GM21360 (cell line): Measurements from ENCODE around the gene MYH9.

Experiments used
- ATAC-seq: cut with Tn5 transposase; IDR thresholded peaks from one replicate; pipeline ENCODE4 v1.9.1; 2021; ENCODE audit warnings: mild to moderate bottlenecking, moderate library complexity; ENCODE audit not compliant: unreplicated experiment

MYH9 gene

DNA sequence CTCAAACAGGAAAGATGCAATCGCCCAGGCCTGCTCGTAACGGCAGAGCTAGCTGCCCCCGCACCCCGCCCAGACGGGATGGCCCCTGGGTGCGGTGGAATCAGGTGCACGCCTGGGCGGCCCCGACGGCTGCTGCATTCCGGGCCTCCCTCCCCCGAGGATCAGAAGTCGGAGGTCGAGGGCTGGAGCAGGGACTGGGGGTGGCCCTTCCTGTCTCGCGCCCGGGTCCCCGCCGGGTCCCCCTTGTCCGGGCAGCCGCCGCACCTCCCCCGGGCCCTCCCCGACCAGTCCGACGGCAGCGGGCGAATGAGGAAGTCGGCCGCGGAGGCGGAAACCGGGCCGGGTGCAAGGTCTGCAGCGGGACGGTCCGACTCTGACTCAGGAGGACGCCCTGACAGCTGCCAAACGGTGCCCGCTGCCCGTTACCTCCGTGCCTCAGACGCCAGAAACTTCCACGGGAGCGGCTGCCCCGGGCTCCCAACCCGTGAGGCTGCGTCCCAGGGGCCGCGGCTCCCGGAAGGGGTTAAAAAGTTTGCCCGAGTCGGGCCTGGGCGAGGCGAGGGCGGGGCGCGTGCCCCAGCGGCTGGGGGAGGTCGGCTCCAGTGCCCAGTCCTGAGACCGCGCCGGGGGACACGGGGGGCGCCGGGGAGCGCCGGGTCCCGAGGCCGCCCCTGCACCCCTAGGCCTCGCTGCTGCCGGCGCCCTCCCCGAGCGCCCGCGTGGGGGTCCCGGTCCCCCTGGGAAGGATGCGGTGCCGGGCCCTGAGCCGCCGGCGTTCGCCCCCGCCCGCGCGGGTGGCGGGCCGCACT is 663 bp downstream of the MYH9 start:
- ATAC-seq = peak; percentile 22

DNA sequence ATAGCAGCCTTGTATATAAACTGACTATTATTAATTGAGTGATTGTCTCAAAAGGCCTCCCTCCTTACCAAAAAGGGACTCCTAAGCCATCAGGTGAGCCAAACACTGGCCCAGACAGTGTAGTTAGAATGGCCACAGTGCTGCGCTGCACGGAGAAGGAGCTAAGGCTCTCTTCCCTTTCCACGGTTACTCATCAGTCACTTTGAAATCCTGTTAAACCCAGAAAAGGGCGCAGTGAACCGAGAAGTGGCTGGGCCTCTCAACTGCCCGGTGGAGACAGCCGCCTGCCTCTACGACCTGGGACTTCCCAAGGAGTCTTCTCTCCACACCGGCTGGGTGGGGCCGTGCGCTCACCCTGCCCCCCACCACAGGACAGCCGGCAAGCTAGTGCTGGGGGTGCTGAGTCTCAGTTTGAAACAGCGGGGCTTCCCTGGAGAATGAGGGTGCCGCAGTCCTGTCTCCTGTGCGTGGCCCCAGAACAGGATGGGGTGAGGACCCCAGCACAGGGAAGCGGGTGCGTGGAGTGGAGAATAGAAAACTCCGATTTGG is 1.3 kb downstream of the MYH9 start:
- ATAC-seq = peak; percentile 31

DNA sequence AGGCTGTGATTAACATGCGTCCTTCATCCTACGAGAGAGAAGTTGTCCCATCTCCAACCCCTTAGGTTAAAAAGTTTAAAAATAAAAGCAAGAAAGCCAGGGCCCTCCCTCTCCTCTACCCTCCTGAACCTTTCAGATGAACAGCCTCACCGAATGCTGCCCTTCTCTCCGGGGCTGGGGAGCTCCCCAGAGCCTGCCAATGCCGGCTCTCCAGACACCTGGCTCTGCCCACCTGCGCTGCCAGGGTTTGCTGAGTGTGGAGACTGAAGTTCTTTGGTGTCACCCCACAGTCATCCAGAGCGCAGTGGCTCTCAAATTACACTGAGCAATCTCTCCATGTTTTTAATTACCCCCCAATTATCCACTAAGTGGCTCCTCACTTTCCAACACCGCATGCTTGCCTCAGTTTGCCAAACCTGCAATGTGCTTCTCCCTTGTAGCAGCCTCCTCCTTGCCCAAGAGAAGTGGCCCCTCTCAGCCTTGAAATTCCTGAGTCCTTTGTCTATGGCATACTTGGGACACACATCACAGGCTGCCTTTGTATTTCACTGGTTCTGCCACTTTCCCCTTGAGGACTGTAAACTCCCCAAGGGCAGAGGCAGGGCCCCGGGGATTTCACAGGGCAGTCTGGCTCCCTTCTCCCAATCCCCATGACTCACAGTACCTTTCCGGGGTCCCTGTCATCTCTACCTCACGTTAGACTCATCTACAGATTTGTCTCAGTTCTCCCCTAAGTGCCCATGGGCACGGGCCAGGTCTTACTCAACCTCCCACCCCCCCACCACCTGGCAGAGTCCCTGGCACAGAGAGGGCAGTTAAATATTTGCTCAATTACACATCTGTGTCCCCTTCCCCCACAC is 2.0 kb downstream of the MYH9 start:
- no peak for ATAC-seq

DNA sequence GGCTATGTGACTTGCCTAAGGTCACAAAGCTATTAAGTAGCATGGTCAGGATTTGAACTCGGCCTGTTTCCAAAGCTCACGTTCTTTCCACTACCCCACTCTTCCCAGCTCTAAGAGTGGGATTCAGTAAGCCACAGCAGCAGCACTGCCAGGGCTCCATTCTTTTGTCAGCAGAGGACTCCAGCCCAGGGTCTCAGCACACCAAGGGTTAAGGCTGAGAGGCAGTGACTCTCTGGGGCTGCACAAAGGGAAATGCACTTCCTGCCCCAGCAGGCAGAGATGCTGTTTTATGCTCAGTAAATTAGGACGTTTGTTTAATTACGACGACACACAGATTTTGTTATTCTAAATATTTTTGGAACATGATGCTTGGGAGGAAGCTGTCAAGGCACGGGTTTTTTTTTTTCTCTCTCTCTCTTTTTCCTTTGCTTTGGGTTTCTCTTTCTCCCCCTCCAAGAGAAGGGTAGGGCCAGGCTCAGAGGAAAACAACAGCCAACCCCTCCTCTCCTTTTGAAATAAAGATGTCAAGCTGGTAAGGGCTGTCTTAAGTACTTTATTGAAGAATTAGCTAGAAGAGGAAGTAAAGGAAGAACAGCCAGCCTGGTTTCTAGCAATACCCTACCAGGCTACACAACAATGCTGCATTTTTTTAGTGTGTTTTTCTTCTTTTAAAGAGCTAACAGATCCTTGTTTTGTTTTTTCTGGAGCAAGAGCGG is 2.8 kb downstream of the MYH9 start:
- no peak for ATAC-seq

DNA sequence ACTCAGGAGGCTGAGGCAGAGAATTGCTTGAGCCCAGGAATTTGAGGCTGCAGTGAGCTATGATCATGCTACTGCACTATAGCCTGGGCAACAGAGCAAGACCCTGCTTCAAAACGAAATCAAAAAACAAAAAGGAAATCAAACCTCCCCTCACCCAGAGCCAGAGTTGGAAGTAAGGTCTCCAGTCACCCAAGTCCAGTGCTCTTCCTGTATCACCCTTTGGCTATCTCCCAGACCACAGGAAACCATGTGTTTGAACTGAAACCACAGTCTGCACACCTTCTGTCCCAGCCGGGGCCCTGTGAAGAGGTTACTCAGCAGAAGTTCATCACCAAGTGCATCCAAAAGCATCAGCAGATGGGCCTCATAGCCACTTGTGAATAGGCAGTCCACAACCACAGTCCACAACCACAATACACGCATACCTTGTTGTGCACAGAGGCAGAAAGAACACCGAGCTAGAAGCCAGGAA is 4.6 kb downstream of the MYH9 start:
- no peak for ATAC-seq

DNA sequence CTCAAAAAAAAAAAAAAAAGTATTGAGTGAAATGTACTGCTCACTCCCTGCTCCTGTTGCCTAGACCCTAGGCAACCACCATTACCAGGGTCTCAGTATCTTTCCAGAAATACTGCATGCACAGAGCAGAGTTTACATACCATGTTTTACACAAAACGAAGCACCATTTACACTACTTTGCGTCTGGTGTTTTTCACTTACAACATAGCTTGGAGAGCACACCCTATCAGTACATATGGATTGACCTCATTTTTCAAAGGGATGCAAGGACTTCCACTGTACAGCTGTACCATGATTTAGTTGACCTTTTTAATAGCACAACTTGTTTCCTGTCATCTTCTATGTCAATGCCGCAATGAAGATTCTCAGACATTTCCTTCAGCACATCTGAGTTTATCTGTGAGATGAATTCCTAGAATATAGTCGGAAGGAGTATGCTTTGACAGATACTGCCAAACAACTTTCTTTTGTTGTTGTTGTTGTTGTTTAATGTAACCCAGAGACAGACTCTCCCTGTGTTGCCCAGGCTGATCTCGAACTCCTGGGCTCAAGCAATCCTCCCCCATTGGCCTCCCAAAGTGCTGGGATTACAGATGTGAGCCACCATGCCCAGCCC is 6.1 kb downstream of the MYH9 start:
- no peak for ATAC-seq

DNA sequence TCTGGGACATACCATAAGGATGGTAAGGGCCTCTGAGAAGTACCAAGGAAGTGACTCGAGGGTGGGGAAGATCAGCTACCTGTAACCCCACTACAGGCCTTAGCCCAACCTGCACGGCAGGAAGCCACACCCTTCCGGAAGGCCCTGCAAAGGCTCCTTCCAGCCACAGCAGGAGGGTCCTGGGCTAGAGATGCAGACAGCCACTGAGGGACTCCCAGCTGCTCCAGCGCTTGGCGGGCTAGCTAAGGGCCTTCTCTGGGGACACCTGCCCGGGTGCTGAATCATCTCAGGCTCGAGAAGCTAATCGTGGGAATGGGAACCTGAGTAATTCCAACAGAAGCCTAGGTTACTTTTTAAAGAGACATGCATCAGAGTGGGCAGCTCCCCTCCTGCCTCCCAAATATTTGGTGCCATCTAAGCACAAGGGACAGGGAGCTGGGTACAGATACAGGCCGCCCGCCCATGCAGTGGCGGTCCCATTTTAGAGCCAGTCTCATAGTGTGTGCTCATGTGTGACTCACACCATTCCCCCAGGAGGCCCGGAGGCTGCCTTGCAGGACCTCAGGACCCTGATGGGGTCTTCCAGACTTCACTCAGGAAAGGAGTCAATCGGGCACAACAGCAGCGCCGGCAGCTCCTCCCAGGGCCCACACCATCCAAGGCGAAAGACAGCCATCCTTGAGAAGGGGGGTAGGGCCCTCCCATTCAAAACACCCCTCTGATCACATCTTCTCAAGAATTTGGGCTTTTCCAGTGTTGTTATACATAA is 8.0 kb downstream of the MYH9 start:
- ATAC-seq = no peak

DNA sequence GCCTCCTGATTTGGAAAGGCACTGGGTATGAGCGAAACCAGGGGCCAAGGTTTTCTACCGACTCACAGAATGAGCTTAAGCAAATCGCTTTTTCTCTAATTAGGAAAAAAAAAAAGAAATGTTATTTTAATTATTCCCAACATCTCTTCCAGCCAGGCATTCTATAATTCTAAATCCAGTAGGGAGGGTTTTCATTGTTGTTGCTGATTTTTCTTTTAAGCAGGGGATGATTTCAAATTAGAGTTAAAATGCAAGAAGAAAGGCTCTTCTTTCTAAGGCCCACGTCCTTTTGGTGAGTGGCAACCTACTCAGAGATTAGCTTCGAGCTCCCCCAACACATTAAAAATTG is 8.9 kb downstream of the MYH9 start:
- ATAC-seq = no peak

DNA sequence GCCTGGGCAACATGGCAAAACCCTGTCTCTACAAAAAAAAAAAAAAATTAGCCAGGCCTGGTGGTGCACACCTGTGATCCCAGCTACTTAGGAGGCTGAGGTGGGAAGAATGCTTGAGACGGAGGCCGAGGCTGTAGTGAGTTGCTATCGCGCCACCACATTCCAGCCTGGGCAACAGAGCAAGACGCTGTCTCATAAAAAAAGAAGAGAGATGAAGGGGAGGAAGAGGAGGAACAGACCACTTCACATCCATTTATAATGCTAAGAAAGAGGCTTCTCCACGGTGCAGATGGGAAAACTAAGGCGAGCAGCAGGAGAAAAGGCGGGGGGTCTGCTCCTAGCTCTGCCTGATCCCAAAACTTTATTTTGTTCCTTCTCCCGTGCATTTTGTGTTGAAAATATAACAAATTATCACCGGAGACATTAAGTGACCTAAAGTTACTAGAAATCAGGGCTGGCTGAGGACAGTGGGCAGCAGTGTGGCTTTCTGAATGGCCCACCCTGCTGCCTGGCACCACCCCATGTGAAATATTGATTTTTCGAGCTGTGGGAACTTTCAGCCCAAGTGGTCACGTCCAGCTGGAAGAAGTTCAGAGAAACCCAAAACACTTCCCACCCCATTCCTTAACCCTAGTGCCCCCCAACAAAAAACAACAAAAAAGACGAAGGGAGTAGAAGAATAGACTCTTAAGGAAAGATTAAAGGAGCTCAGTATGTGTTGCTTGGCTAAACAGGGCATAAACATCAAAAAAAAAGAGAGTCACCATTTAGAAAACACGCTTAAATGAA is 9.5 kb downstream of the MYH9 start:
- no peak for ATAC-seq

DNA sequence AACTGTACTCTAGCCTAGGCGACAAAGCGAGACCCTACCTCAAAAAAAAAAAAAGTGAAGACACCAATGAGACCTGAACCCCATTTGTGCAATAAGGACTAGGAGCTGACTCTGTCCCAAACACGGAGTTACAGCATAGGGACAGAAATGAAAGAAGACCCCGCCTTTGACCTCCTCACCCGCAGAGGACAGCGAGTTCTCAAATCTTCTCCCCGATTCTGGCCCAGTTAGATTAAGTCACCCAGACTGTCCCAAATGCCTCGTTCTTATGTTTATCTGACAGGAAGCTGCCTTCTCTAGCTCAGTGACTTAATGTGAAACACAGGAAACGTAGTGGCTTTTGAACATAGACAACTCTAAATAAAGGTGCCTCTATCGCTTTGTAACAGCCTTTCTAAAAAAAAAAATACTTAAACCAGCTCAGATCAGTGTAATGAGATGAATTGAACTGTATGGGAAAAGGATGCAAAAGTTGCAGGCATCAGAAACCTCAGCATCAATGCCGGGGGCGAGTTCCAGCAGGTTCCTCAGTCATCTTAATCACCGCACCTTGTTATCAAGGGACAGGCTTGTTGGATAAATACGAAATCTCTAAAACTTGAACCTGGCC is 10.6 kb downstream of the MYH9 start:
- ATAC-seq = no peak

DNA sequence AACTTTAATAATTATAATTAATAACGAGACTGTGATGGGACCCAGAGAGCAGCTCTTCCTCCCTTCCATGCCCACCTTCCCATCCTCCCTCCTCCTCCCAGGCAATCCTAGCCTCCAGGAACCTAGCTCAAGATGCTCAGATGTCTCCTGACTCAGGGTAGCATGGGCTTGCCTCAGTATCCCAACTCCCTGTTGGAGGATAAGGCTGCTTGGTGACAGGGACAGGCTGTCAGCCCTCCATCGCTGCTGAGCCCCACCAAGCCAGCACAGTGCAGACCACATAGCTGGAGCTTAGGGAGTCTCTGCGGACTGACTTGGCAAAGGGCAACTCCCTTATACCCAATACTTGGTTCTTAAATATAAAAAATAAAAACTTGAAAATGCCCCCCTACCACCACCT is 11.5 kb downstream of the MYH9 start:
- ATAC-seq = no peak

DNA sequence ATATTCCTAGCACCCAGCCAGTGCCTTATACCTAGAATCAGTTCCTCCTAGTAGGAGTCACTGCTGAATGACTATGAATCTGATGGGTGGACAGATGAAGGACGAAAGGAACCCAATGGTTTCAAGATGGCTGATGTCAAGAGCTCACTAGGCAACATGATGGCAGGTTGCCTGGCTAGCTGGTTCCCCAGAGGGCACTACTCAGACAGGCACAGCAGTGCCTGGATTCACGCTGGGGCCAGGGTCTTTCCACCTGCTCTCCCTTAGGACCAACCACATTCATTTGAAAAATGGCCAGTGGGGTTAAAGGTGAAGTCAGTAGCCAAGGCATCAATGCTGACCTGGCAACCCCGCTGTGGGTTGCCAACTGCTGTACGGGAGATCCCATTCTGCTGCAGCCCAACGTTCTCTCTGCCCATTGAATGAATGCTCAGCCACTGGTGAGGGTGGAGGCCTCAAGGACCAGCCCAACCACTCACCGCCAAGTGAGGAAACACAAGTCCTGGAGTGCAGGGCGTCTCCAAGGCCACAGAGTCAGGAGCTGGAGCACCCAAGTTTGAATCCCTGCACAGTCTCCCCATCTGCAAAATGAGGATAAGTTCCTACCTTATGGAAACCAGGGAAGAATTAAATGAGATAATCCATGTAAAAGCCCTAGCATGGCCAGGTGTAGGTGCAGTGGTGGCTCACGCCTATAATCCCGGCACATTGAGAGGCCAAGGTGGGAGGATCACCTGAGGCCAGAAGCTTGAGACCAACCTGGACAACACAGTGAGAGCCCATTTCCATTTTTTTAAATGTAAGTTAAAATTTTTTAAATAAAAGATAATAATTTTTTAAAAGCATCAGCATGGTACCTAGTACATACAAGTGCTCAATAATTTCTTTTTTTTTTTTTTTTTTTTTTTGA is 12.4 kb downstream of the MYH9 start:
- no peak for ATAC-seq

DNA sequence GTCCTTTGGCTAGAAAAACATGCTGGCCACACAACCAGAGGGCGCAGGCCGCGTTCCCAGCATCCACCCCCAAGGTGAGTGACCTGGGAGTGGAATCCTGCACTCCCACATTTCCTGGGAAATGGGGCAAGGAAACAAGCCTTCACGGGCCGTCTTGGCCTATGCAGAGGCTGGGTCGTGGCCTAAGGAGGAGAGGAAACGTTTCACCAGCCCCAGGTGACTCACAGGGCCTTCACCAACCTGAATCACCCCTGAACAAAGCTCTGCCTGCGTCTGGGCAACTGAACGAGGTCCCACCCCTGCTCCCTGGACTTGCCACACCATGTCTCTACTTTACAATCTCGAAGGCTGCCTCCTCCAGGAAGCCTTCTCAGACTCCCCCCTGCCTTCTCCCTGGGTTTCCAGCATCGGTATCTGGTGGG is 13.2 kb downstream of the MYH9 start:
- no peak for ATAC-seq

DNA sequence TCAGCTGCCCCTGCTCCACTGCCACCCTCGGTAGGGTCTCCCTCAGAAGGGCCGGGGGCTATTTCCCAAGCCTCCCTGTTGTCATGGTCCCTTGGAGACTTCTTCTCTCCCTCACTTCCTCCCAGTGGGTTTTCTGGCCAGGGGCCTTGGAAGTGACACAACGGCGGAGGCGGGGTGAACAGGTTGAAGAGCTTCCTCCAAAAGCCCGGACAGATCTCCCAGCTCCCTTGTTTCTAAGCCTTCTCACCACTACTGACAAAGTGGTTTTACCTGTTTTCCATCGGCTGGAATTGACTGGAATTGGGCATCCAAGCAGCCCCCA is 14.5 kb downstream of the MYH9 start:
- no peak for ATAC-seq

DNA sequence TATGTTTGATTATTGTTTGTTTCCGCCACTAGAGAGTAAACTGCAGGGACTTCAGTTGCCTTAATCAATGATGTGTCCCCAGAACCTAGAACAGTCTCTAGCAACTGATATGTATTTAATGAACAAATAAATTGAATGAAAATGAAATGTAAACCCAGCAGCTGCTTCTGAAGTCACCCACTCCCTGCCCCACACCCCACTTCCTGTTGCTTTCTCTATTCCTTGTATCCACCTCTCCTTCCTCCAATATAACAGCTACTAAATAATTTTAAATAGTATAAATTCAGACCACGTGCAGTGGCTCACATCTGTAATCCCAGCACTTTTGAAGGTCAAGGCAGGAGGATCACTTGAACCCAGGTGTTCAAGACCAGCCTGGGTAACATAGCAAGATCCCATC is 15.8 kb downstream of the MYH9 start:
- ATAC-seq = no peak

DNA sequence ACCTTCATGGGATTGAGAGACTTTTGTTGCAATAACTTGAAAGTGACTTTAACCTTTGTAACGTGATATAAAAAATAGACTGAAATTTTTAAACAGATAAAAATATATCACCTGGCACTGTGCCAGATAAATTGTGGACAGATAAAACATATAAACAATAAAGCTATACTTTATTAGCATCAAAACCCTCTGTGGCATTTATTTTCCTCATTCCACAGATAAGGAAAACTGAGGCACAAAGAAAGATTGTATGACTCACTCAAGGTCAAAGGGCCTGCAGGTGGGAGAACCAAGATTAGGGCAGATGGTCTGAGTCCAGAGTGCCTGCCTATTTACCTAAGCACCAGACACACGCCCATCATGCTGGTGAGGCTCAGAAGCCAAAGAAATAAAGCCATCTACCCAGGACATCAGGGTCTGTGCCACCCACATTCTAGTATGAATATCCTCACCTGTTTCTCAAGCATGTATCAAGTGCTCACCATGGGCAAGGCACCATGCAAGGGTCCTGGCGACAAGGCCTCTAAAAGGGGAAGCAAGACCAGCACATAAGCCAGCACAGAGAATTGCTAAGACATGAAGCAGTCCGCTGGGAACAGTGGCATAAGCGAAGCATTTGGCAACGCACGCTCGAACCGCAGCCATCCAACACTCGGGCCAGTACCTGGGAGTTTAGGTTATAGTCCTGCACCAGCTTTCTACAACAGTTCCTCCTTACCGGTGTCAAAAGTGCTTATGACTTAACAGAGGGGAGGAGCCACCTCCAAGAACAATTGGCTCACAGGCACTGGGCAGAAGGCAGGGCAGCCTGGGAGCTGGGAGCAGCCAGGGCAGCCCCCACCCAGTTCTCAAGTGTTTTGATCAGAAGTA is 17.6 kb downstream of the MYH9 start:
- ATAC-seq = no peak
